Right lobe of liver (tissue), 6 donors: ENCODE data around the gene TOGARAM2. TPM values are rescaled to one million over a fixed set of nuclear protein-coding genes. Genes with fewer than 3 reads are reported as not detected.

ENCODE experiments used
- ATAC-seq, 4 donors: fragments of 200-7000 bp; cut with Tn5 transposase; one replicate each; pipeline ENCODE4 v1.9.1; 2020; ENCODE audit warnings: mild to moderate bottlenecking in 4 of 4, moderate library complexity in 4 of 4
- DNase-seq, 3 donors: peaks; one replicate each; pipeline ENCODE4 v3.0.0-alpha.2; 2020
- H3K27ac ChIP-seq, 3 donors: fragments of 200-600 bp; one replicate each; pipeline ENCODE4 v1.8.0; 2022
- H3K27me3 ChIP-seq, 2 donors: fragments of 200-600 bp; one replicate each; pipeline ENCODE4 v1.8.0; 2022
- H3K36me3 ChIP-seq, 4 donors: fragments of 200-600 bp; sonication (generic) in 1 of 4; one replicate each; pipeline versions ENCODE4 v1.5.1 to v1.8.0; 2017 to 2022; ENCODE audit warnings: control low read depth in 1 of 4
- H3K4me1 ChIP-seq, 4 donors: fragments of 200-600 bp; sonication (generic) in 1 of 4; one replicate each; pipeline versions ENCODE4 v1.5.1 to v1.8.0; 2017 to 2022; ENCODE audit warnings: control low read depth in 1 of 4
- H3K4me3 ChIP-seq, 3 donors: fragments of 200-600 bp; one replicate each; pipeline ENCODE4 v1.8.0; 2022
- H3K9me3 ChIP-seq, 4 donors: fragments of 200-600 bp; sonication (generic) in 1 of 4; one replicate each; pipeline versions ENCODE4 v1.5.1 to v1.8.0; 2017 to 2022; ENCODE audit warnings: control low read depth in 1 of 4
- POLR2A ChIP-seq: fragments of 450-650 bp; IDR thresholded peaks from one replicate; pipeline ENCODE4 v1.6.1; 2017; ENCODE audit warnings: antibody characterized with exemption, mild to moderate bottlenecking
- WGBS: methylation state at CpG from one replicate; pipeline ENCODE4 v1.1.6; 2018; ENCODE audit warnings: low coverage, low lambda C conversion rate; ENCODE audit not compliant: insufficient coverage; ENCODE audit errors: missing lambda C conversion rate; 5-methylcytosine and 5-hydroxymethylcytosine counted together
- intact Hi-C, 2 donors: fragments of 100-400 bp; cut with DNase I; formaldehyde crosslinking; loops; one replicate each; pipeline versions ENCODE4 v1.11.2 to v1.14.1; 2022
- total RNA-seq, 6 experiments: library from RNA; depleted of rRNA in 2 of 6; stranded (reverse); fragments of >200 nt in 2 of 6; fragmentation: NEBNext Ultra II Directional in 3 of 6; extraction: Animal tissue kit (Norgen Biotek cat#: 25700) in 3 of 6; gene quantifications; one replicate each; pipeline versions ENCODE4 v1.1.0 to v1.2.4, GENCODE V29; 2016 to 2023
- TF ChIP-seq, protein P1 (sequence below), 4 donors: fragments of 200-600 bp in 3 of 4; fragments of 450-650 bp in 1 of 4; IDR thresholded peaks; one replicate each; pipeline versions ENCODE4 v1.5.1 to v1.8.0; 2016 to 2022; ENCODE audit warnings: antibody characterized with exemption in 4 of 4, mild to moderate bottlenecking in 2 of 4
- donor health status: DM: no; HTN: yes; CAD: no.
- donor health status: DM: no; HTN: no; CAD: no.
- donor health status: DM: no; HTN: no; CAD: no.
- donor health status: DM: no; HTN: yes; CAD: no.
- donor health status: DM: no; HTN: yes; CAD: no.

TOGARAM2 gene
- total RNA-seq, 6 experiments from 2014 or later, result 0.06 to 0.37 (median 0.14) TPM; not detected in 1

DNA sequence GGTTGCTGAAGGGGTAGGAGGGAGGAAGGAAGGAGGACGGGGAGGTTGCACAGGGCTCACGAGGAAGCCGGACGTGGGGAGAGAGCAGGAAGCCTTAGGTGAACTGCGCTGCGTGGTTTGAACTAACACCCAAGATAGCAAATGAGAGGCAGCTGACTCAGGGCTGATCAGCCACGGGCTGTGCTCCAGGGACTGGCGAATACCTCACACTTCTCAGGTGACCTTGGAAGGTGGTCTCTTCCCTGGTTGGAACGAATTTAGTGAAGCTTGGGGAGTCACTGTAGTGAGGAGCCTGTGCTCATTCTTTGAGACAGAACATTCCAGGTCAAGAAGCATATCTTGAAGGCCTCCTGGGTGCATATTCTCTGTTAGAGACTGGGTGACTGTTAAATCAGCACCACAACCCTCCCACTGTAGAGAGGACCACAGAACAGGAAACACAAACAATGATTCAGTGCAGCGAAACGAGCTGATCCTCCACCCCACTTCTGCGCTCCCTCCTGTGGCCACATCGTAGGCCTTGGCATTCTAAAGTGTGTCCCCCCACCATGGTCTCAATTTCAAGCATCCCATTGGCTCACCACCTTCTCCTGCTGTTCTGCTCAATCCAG lies 33.8 kb downstream of the TOGARAM2 start:
- H3K36me3 ChIP-seq, result no peaks in the 10 kb centered on the region
- no peak for TF ChIP-seq POLR2A
- TF ChIP-seq, protein P1, sequence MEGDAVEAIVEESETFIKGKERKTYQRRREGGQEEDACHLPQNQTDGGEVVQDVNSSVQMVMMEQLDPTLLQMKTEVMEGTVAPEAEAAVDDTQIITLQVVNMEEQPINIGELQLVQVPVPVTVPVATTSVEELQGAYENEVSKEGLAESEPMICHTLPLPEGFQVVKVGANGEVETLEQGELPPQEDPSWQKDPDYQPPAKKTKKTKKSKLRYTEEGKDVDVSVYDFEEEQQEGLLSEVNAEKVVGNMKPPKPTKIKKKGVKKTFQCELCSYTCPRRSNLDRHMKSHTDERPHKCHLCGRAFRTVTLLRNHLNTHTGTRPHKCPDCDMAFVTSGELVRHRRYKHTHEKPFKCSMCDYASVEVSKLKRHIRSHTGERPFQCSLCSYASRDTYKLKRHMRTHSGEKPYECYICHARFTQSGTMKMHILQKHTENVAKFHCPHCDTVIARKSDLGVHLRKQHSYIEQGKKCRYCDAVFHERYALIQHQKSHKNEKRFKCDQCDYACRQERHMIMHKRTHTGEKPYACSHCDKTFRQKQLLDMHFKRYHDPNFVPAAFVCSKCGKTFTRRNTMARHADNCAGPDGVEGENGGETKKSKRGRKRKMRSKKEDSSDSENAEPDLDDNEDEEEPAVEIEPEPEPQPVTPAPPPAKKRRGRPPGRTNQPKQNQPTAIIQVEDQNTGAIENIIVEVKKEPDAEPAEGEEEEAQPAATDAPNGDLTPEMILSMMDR (IDR thresholded peaks at IDR 0.05), result no peak
- no peaks in the 10 kb centered on the region for H3K4me1 ChIP-seq
- peak in 1 of 3 donors; percentile 54 for DNase-seq
- no peaks in the 10 kb centered on the region for H3K27me3 ChIP-seq
- intact Hi-C loops, result no loop called here
- H3K27ac ChIP-seq, result no peak overlapping the region
- peak; percentile 12 to 43 (median 41) for ATAC-seq
- no peaks in the 10 kb centered on the region for H3K9me3 ChIP-seq
- WGBS, result 58% methylated on average over 7 of the region's 13 CpGs
- H3K4me3 ChIP-seq, result no peak overlapping the region

DNA sequence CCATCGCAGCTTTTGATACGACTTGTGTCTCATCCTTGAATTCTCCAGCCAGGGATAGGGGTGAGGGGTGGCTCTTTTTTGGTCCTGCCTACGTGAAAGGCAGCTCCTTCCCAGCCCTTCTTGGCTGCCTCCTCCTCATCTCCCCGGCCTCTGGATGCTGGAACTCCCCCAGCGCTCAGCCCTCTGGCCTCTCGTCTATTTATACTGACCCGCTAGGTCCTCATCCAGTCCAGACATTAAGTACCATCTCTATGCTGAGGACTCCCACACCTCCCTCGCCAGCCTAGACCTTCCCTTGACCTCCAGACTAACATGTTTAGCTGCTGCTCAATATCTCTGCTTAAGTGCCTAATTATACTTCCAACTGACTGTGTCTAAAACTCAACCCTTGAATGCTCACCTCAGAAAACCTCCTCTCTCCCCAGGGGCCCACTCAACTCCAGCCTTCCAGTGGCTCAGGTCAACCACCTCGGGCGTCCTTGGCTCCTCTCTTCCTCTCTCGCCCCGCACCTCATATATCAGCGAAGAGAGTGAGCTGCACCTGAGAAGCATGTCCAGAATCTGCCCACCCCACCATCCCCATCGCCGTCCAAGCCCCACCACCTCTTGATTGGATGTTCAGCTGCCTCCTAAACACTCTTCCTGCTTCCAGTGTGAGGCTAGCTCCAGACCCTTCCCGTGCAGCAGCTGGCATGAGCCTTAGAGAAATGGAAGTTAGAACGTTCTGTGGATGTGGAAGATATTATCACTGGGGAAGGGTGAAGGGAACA lies 34.8 kb downstream of the TOGARAM2 start:
- Histone ChIP-seq H3K27me3 (no peaks in the 10 kb centered on the region), H3K27ac (no peak overlapping the region), H3K4me3 (no peak overlapping the region), H3K36me3 (no peaks in the 10 kb centered on the region), H3K9me3 (no peaks in the 10 kb centered on the region), H3K4me1 (no peaks in the 10 kb centered on the region)
- intact Hi-C loops, result no loop called here
- 55% methylated on average over 15 of the region's 17 CpGs for WGBS
- no peak for DNase-seq
- ATAC-seq, result no peak
- TF ChIP-seq POLR2A, result no peak
- TF ChIP-seq, protein P1 (IDR thresholded peaks at IDR 0.05), result no peak

DNA sequence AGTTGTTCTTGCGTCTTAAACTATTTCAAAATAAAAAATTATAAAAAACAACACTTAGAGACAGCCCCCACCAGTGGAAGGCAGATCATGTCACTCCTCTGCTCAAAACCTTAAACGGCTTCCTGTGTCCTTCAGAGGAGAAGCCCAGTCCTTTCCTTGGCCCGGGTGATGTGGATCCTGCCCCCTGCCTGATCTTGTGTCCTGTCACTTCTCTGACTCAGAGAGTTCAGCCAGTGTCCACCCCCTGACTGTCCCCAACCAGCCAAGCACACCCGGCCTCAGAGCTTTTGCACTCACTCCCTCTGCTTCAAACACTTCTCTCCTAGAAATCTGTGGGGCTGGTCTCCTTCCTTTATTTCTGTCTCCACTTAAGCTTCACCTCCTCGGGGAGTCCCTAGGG lies 35.4 kb downstream of the TOGARAM2 start:
- TF ChIP-seq, protein P1 (IDR thresholded peaks at IDR 0.05), result no peak
- no peak for TF ChIP-seq POLR2A
- H3K27ac ChIP-seq, result no peak overlapping the region
- no peaks in the 10 kb centered on the region for H3K4me1 ChIP-seq
- WGBS, result 40% methylated on average over 4 of the region's 5 CpGs
- no peaks in the 10 kb centered on the region for H3K9me3 ChIP-seq
- DNase-seq (no peak), ATAC-seq (peak in 3 of 4 donors; percentile 10 to 40 (median 19))
- H3K36me3 ChIP-seq, result no peaks in the 10 kb centered on the region
- intact Hi-C loops, result no loop called here
- no peak overlapping the region for H3K4me3 ChIP-seq
- no peaks in the 10 kb centered on the region for H3K27me3 ChIP-seq

DNA sequence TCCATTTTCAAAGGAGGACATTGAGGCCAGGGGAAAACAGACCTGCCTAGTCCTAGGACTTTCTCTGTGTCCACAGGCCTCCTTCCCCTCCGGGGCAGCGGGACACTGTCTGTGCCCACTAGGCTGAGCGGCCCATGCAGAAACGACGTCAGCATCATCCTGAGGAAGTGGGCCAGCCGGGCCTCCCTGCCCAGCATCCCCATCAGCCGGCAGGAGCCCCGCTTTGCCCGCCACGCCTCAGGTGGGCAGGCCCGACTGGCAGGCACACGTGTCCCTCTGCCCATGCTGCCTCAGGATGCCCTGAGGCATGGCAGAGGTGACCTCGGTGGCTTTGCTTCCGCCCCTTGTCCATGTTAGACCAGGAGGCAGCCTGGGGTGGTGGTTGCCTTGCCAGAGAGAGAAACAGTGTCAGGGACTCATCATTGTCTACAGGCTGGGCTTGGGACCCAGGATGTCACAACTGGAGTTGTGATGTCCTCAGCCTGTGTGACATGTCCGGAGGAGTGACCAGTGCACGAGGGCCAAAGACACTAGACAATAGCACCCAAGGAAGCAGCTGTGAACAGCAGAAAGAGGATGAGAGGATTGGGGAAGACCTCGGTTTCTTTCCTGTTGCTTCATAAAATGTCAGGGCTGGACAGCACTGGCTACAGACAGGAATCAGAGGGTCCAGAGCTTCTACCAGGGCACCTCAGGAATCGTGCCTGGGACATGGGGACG lies 36.8 kb downstream of the TOGARAM2 start:
- TF ChIP-seq, protein P1 (IDR thresholded peaks at IDR 0.05), result no peak
- no peak for TF ChIP-seq POLR2A
- DNase-seq, result no peak
- H3K9me3 ChIP-seq, result no peaks in the 10 kb centered on the region
- H3K27ac ChIP-seq, result no peak overlapping the region
- no peak for ATAC-seq
- no peak overlapping the region for H3K4me3 ChIP-seq
- H3K4me1 ChIP-seq, result no peaks in the 10 kb centered on the region
- intact Hi-C loops, result no loop called here
- no peaks in the 10 kb centered on the region for H3K27me3 ChIP-seq
- 36% methylated on average over 4 of the region's 19 CpGs for WGBS
- no peaks in the 10 kb centered on the region for H3K36me3 ChIP-seq
